ENCODE measurements around the gene RGS7.

Gene RGS7

GRCh38 chr1:240802271-240802670, 554.7 kb downstream of the RGS7 start:
- TF ChIP-seq, protein P1, sequence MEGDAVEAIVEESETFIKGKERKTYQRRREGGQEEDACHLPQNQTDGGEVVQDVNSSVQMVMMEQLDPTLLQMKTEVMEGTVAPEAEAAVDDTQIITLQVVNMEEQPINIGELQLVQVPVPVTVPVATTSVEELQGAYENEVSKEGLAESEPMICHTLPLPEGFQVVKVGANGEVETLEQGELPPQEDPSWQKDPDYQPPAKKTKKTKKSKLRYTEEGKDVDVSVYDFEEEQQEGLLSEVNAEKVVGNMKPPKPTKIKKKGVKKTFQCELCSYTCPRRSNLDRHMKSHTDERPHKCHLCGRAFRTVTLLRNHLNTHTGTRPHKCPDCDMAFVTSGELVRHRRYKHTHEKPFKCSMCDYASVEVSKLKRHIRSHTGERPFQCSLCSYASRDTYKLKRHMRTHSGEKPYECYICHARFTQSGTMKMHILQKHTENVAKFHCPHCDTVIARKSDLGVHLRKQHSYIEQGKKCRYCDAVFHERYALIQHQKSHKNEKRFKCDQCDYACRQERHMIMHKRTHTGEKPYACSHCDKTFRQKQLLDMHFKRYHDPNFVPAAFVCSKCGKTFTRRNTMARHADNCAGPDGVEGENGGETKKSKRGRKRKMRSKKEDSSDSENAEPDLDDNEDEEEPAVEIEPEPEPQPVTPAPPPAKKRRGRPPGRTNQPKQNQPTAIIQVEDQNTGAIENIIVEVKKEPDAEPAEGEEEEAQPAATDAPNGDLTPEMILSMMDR (IDR thresholded peaks at IDR 0.05) = no peak

DNA sequence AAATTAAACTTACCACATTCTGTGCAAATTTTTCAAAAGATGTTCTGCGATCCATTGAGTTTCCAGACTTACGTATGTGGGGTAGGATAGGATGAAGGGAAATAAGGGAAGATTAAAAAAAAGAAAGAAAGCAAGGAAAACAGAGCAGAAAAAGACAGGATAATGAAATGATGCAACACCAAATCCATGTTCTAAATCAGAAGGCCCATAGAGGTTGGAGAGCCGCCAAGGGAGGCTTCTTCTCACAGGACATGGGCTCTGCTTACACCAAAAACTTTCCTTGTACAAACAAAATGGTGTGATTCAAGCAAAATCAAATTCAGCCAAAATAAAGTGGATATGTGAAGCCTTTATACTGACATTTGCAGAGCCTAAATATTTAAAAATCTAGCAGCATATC, 555.6 kb downstream of the RGS7 start:
- TF ChIP-seq, protein P1 (IDR thresholded peaks at IDR 0.05) = no peak

DNA sequence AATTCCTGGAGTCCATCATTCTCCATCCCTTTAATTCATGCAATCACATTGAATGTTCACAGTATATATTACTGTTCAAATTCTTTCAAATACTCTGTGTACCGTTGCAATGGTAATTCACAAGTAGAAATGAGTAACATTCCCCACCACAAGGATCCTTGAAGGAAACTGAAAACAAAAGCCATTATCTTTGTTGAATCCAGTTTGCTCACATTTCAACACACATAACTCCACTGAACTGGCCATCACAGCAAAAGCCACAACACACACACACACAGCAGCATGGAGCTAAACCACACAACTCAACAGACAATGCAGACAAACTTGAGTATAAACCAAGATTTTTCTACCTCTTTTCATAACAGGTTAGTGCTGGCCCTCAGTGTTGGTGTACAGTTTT, 556.7 kb downstream of the RGS7 start:
- TF ChIP-seq, protein P1 (IDR thresholded peaks at IDR 0.05) = no peak

- TF ChIP-seq, protein P1 (IDR thresholded peaks at IDR 0.05) = no peak
These were observed 560.0 kb downstream of the RGS7 start for GRCh38 chr1:240797050-240797449.

GRCh38 chr1:240794046-240794843, 562.8 kb downstream of the RGS7 start:
- TF ChIP-seq, protein P1 (IDR thresholded peaks at IDR 0.05) = no peak

- TF ChIP-seq, protein P1 (IDR thresholded peaks at IDR 0.05) = no peak
These were observed 564.0 kb downstream of the RGS7 start for GRCh38 chr1:240792915-240793529.

GRCh38 chr1:240790856-240791255, 566.1 kb downstream of the RGS7 start:
- TF ChIP-seq, protein P1 (IDR thresholded peaks at IDR 0.05) = no peak
